DOHH2 (cell line): ENCODE measurements around the gene MAP2K5.
A peak's percentile ranks its signal among the peaks of the same experiment; 100 is the strongest.

Source experiments
- H3F3A ChIP-seq: fragments of 200-600 bp; sonication (generic), shearing (Covaris generic); 2 replicates; pipeline ENCODE4 v1.6.0; 2016; ENCODE audit warnings: antibody characterized with exemption, mild to moderate bottlenecking; ENCODE audit not compliant: control insufficient read depth, insufficient read depth
- H3K27ac ChIP-seq: fragments of 200-600 bp; sonication (generic); 2 replicates; pipeline ENCODE4 v1.5.1; 2014; ENCODE audit warnings: low read depth, mild to moderate bottlenecking, low read length, moderate library complexity
- H3K27me3 ChIP-seq: fragments of 200-600 bp; sonication (generic); 2 replicates; pipeline ENCODE4 v1.6.1; 2014; ENCODE audit warnings: mild to moderate bottlenecking, low read length, mixed read lengths; ENCODE audit not compliant: control insufficient read depth
- H3K36me3 ChIP-seq: fragments of 200-600 bp; sonication (generic); 2 replicates; pipeline ENCODE4 v1.6.1; 2014; ENCODE audit warnings: mild to moderate bottlenecking, low read length, moderate library complexity, mixed read lengths; ENCODE audit not compliant: control insufficient read depth
- H3K4me1 ChIP-seq: fragments of 200-600 bp; sonication (generic); 2 replicates; pipeline ENCODE4 v1.6.1; 2014; ENCODE audit warnings: mild to moderate bottlenecking, low read length, mixed read lengths; ENCODE audit not compliant: control insufficient read depth
- H3K4me2 ChIP-seq: fragments of 200-600 bp; sonication (generic); 2 replicates; pipeline ENCODE4 v1.6.0; 2014; ENCODE audit warnings: mild to moderate bottlenecking, low read length, moderate library complexity
- H3K4me3 ChIP-seq: fragments of 200-600 bp; sonication (generic); 2 replicates; pipeline ENCODE4 v1.5.1; 2014; ENCODE audit warnings: mild to moderate bottlenecking, low read length, mixed read lengths
- H3K79me2 ChIP-seq: fragments of 200-600 bp; sonication (generic); 2 replicates; pipeline ENCODE4 v1.6.1; 2014; ENCODE audit warnings: mild to moderate bottlenecking, low read length, mixed read lengths; ENCODE audit not compliant: control insufficient read depth
- H3K9me2 ChIP-seq: fragments of 200-600 bp; sonication (generic); replicated peaks from 2 replicates; pipeline ENCODE4 v1.6.1; 2014; ENCODE audit warnings: mild to moderate bottlenecking, low read length, mixed read lengths; ENCODE audit not compliant: control insufficient read depth
- H3K9me3 ChIP-seq: fragments of 200-600 bp; sonication (generic); 2 replicates; pipeline ENCODE4 v1.6.1; 2014; ENCODE audit warnings: antibody characterized with exemption, low read length, mixed read lengths; ENCODE audit not compliant: control insufficient read depth, insufficient read depth
- H4K20me1 ChIP-seq: fragments of 200-600 bp; sonication (generic); 2 replicates; pipeline ENCODE4 v1.6.0; 2014; ENCODE audit warnings: low read depth, mild to moderate bottlenecking, antibody characterized with exemption, low read length, moderate library complexity; ENCODE audit not compliant: control insufficient read depth, insufficient read depth
- CTCF ChIP-seq: fragments of 200-600 bp; sonication (generic); IDR thresholded peaks from one replicate; pipeline ENCODE4 v1.5.1; 2014; ENCODE audit warnings: antibody characterized with exemption, mild to moderate bottlenecking, low read depth, low read length; ENCODE audit not compliant: poor library complexity, severe bottlenecking
- EZH2phosphoT487 ChIP-seq: fragments of 200-600 bp; sonication (generic); IDR thresholded peaks from 2 replicates; pipeline ENCODE4 v1.6.1; 2017; ENCODE audit warnings: borderline replicate concordance, mild to moderate bottlenecking, antibody characterized with exemption, low read length, moderate library complexity, mixed read lengths

The MAP2K5 gene

GRCh38 chr15:67554580-67554979, 12.1 kb downstream of the MAP2K5 start:
- Histone ChIP-seq H3K4me2 (no peak overlapping the region), H3K9me2 (no peaks in the 10 kb centered on the region), H3K36me3 (peaks cover 31% of the 10 kb centered on the region), H3K27ac (no peak overlapping the region), H3K79me2 (peaks cover 3% of the 10 kb centered on the region; the same call in 1 of the 2 replicates), H3K9me3 (peaks cover 11% of the 10 kb centered on the region), H3K27me3 (no peaks in the 10 kb centered on the region), H3K4me3 (no peak overlapping the region), H4K20me1 (no peaks in the 10 kb centered on the region), H3F3A (no peaks in the 10 kb centered on the region), H3K4me1 (peaks cover 28% of the 10 kb centered on the region)
- no peak for TF ChIP-seq CTCF
- no peak for TF ChIP-seq EZH2phosphoT487

GRCh38 chr15:67556976-67557570, 14.6 kb downstream of the MAP2K5 start:
- peaks cover under 1% of the 10 kb centered on the region; the same call in 1 of the 2 replicates for H3F3A ChIP-seq
- no peaks in the 10 kb centered on the region for H3K27me3 ChIP-seq
- peak overlapping the region; percentile 51 for H3K4me2 ChIP-seq
- H3K27ac ChIP-seq = peak overlapping the region; percentile 48
- peaks cover 17% of the 10 kb centered on the region for H3K9me3 ChIP-seq
- H4K20me1 ChIP-seq = no peaks in the 10 kb centered on the region
- H3K4me3 ChIP-seq = peak overlapping the region; percentile 32
- peaks cover 53% of the 10 kb centered on the region for H3K4me1 ChIP-seq
- H3K9me2 ChIP-seq = no peaks in the 10 kb centered on the region
- peaks cover 3% of the 10 kb centered on the region for H3K79me2 ChIP-seq
- no peak for TF ChIP-seq CTCF
- TF ChIP-seq EZH2phosphoT487 = no peak
- H3K36me3 ChIP-seq = peaks cover 36% of the 10 kb centered on the region

GRCh38 chr15:67558502-67558901, 16.0 kb downstream of the MAP2K5 start:
- TF ChIP-seq EZH2phosphoT487 (no peak), CTCF (no peak)
- Histone ChIP-seq H3K4me1 (peaks cover 67% of the 10 kb centered on the region), H3K36me3 (peaks cover 36% of the 10 kb centered on the region), H3K27ac (no peak overlapping the region), H3K27me3 (no peaks in the 10 kb centered on the region), H3K79me2 (peaks cover 3% of the 10 kb centered on the region), H3K4me3 (no peak overlapping the region), H3K4me2 (no peak overlapping the region), H3F3A (peaks cover 4% of the 10 kb centered on the region; the same call in 1 of the 2 replicates), H3K9me2 (no peaks in the 10 kb centered on the region), H4K20me1 (no peaks in the 10 kb centered on the region), H3K9me3 (peaks cover 17% of the 10 kb centered on the region)
